GM10847 (cell line): Measurements from ENCODE around the gene IQCE.

Experiments
- POLR2A ChIP-seq: IDR thresholded peaks from 2 replicates; pipeline ENCODE4 v1.6.1; 2011; ENCODE audit not compliant: insufficient read length; ENCODE audit errors: extremely low read depth

IQCE gene

DNA sequence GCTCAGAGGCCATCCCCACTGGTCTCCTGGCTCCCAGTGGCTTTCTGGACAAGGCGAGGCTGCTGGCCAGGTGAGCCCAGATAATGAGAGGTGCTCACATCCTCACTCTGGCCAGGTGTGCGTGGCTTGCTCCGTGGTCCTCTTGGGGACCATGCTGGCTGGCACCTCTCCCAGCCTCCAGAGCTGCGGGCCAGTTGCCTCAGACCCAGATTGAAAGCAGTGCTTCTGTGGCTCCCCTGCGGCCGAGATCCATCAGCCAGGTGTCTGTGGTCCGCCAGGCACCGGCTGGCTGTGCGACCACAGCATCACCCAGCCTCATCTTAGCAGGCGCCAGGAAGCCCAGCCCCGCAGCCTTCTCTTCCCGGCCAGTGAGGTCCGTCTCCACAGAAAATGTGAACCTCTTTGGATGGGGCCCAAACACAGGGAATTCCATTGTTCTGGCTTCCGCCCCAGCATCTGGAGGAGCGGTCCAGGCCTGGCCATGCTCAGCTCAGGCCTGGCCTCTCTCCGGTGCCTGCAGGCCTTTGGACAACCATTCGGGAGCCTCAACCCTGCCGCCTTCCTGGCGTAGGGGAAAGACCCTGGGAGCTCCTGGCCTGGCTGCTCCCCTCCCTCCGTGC is 67.8 kb downstream of the IQCE start:
- no peak for TF ChIP-seq POLR2A

DNA sequence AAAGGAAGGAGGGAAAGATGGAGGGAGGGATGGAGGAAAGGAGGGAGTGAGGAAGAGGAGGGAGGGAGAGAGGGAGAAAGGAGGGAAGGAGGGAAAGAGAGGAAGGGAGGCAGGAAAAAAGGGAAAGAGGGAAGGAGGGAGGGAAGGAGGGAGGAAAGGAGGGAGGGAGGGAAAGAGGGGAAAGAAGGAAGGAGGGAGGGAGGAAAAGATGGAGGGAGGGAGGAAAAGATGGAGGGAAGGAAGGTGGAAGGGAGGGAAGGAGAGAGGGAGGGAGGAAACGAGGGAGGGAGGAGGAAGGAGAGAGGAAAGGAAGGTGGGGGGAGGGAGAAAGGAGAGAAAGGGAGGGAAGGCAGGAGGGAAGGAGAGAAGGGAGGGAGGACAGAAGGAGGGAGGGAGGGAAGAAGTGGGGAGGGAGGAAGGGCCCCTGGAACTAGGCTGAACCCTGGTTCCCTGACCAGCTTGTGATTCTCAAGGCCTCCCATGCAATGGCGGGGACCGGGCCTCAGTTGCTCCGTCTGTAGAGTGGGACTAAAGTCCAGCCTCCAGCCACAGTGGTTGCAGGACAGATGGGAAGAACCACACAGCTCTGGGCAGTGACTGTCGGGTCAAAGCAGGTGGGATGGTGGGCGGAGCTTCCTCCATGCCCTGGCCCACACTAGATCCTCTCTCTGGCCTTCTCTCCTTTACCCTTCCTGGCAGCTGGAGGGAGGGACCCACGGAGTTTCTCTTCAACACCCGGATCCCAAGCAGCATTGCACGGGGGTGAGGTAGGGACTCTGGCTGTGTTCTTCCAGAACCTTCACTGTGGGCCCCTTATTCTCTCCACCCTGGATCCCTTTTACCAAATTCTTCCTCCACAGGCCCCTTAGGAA is 68.7 kb downstream of the IQCE start:
- TF ChIP-seq POLR2A: no peak

DNA sequence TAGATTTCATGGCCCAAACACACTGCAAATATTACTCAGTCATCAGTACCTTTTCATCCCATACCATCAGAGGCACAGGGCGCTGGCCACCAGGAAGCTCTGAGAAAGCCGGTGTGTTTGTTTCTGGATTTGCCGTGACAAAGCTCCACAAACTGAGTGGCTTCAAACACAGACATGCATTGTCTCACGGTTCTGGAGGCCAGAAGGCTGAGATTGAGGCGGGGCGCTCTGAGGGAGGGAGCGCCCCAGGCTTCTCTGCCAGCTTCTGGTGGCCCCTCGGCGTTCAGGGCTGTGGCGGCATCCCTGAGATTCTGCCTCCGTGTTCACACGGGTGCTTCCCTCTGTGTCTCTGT is 69.3 kb downstream of the IQCE start:
- no peak for TF ChIP-seq POLR2A

- no peak for TF ChIP-seq POLR2A
Observed at GRCh38 chr7:2628891-2629290, 70.1 kb downstream of the IQCE start.

- TF ChIP-seq POLR2A: no peak
Observed at GRCh38 chr7:2629746-2630681, 71.2 kb downstream of the IQCE start.

- no peak for TF ChIP-seq POLR2A
Observed at GRCh38 chr7:2631946-2632732, 73.4 kb downstream of the IQCE start, which contains the start of gene TTYH3. TTYH3 (plus strand) TSS chr7:2631986; CDS start chr7:2632156, 170 bp downstream.

DNA sequence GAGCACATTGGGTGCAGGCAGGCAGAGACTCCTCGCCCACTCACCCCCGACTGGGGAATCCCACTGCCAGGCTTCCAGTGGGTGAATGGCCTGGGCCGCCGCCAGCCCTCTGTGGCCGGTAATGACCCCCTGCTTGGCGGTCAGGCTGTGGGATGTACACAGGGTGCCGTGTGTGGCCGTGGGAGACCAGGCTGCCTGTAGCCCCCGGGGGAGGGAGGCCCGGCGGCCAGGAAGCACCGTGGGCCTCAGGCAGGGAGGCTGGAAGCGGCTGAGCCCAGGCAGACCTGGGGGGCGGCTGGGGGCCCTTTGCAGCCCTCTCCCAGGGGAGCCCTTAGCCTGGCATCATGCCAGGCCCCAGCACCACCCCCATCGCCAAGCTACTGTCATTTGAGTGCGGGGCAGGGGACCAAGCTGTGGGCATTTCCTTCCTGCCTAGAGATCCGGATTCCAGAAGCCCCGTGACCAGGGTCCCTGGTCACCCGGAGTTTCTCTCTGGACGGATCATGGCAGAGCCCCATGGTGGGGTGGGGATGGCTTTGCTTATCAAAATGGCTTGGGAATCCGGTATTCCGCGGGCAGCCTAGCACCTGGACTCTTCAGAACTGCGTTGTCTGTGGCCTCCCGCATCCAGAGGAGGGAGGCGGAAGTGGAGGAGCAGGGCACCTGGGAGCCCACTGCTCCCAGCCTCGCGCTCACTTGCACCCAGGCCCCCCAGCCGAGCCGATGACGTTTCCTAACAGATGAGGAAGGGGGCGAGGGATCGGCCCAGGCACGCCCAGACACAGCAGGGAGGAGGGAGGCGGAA is 74.2 kb downstream of the IQCE start:
- no peak for TF ChIP-seq POLR2A

DNA sequence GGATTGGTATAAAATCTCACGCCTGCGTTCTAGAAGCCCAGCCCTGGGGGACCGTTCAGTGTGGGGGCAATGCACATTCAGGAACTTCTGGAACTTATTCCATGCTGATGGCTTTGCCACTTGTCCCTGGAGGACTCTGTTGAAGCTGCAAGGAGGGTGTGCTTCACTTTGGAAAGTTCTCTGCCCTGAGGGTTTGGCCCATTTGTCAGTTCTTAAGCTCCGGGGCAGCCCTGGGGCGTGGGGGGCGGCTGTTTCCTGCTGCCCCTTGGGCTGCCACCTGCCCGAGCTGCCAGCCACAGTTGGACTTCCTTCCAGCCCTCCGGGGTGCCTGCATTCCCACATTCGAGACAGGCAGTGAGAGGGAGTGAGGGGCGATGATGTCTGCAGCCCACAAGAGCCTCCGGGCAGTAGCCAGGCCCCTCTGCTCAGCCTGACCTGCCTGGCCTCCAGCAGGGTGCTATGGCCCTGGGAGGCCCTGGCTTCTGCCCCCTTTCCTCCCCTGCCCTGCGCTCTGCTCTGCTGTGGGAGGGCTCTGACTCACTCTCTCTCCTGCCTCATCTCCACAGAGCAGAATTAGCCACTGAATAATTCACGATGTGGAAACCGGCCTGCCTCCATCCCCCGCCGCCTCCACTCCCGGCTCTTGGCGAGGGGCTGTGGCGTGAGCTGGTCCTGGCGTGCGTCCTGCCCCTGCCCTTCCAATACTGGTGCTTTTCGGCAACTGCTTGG is 74.9 kb downstream of the IQCE start:
- no peak for TF ChIP-seq POLR2A

GRCh38 chr7:2634267-2635145 is 75.7 kb downstream of the IQCE start:
- no peak for TF ChIP-seq POLR2A

GRCh38 chr7:2635148-2635668 is 76.4 kb downstream of the IQCE start:
- TF ChIP-seq POLR2A: no peak

DNA sequence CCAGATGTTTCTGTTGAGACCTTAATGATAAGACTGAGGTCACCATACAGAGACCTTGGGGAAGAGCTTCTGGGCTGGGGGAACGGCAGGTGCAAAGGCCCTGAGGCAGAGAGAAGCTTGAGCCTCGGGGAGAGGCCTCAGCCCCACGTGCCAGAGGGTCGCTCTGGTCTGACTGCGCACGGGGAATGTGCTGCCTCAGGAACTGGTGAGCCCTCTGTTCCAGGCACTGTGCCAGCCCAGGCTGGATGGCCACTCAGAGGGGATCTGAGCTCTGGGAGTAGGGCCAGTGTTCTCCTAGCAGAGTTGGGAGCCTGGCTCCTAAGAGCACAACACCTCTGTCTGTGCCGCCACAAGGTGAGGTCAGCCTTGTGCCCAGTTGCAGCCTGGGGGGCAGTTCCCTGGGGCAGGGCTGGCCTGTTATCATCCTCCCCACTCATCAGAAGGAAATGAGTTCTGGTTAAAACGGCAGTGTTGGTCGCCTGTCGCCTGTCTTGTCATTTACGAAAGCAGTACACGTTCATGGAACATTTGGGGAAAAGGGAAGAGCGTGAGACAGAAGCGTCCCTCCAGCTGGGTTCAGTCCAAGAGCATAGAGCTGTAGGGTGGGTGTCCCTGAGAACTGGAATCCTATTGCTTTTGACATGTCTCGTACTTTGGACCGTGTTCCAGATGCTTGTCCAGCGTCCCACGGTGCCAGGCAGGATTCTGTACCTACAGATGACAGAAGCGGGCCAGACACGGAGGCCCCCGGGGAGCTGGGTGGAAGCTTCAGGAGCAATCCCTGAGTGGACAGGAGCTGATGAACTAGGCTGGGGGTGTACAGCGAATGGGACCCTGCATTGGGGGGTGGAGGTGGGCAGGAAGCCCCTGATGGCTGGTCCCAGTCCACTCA is 77.3 kb downstream of the IQCE start:
- TF ChIP-seq POLR2A: no peak
